AG08396 (cell line): ENCODE measurements around the gene FLVCR1.

Source experiments
- DNase-seq: peaks from one replicate; pipeline ENCODE4 v3.0.0; 2012; ENCODE audit warnings: low spot score, mixed read lengths

Gene FLVCR1

GRCh38 chr1:212915245-212916091, 57.4 kb downstream of the FLVCR1 start:
- DNase-seq, result no peak

GRCh38 chr1:212916481-212917133, 58.5 kb downstream of the FLVCR1 start:
- no peak for DNase-seq

- DNase-seq, result no peak
These were observed 59.0 kb downstream of the FLVCR1 start for GRCh38 chr1:212917134-212917485.

GRCh38 chr1:212917858-212918257, 59.8 kb downstream of the FLVCR1 start:
- no peak for DNase-seq

- no peak for DNase-seq
These were observed 60.7 kb downstream of the FLVCR1 start for GRCh38 chr1:212918824-212919223.

- no peak for DNase-seq
These were observed 62.2 kb downstream of the FLVCR1 start for GRCh38 chr1:212920246-212920645.

GRCh38 chr1:212920896-212921295, 62.8 kb downstream of the FLVCR1 start:
- DNase-seq, result no peak

- DNase-seq, result no peak
These were observed 63.9 kb downstream of the FLVCR1 start for GRCh38 chr1:212922016-212922415.

- no peak for DNase-seq
These were observed 68.3 kb downstream of the FLVCR1 start for GRCh38 chr1:212926372-212926771.

GRCh38 chr1:212928323-212929291, 70.5 kb downstream of the FLVCR1 start:
- DNase-seq, result no peak

GRCh38 chr1:212930986-212931678, 73.1 kb downstream of the FLVCR1 start:
- DNase-seq, result no peak

- DNase-seq, result no peak
These were observed 75.9 kb downstream of the FLVCR1 start for GRCh38 chr1:212933815-212934471.

GRCh38 chr1:212935387-212935981, 77.4 kb downstream of the FLVCR1 start:
- no peak for DNase-seq

GRCh38 chr1:212937034-212937433, 79.0 kb downstream of the FLVCR1 start:
- DNase-seq, result no peak

GRCh38 chr1:212938846-212939245, 80.8 kb downstream of the FLVCR1 start:
- DNase-seq, result no peak

- no peak for DNase-seq
These were observed 83.4 kb downstream of the FLVCR1 start for GRCh38 chr1:212941452-212941851.

GRCh38 chr1:212942679-212943392, 84.8 kb downstream of the FLVCR1 start:
- DNase-seq, result no peak

GRCh38 chr1:212943393-212943710, 85.3 kb downstream of the FLVCR1 start:
- DNase-seq, result no peak

- DNase-seq, result no peak
These were observed 86.3 kb downstream of the FLVCR1 start for GRCh38 chr1:212944229-212944901.

- no peak for DNase-seq
These were observed 87.0 kb downstream of the FLVCR1 start for GRCh38 chr1:212945056-212945455.
